Endodermal cell (in vitro differentiated cells): ENCODE measurements around the gene TRIP4. TPM values are rescaled to one million over a fixed set of nuclear protein-coding genes. Genes with fewer than 3 reads are reported as not detected.

ENCODE experiments used
- DNase-seq: peaks from one replicate; pipeline ENCODE4 v3.0.0-alpha.2; 2017
- H3K27ac ChIP-seq: 2 replicates; pipeline ENCODE4 v1.5.1; 2013; ENCODE audit warnings: mild to moderate bottlenecking, low read depth, low read length, moderate library complexity
- H3K27me3 ChIP-seq: 2 replicates; pipeline ENCODE4 v1.6.1; 2013; ENCODE audit warnings: mild to moderate bottlenecking, low read length, moderate library complexity; ENCODE audit not compliant: insufficient read depth, control insufficient read depth, poor library complexity, severe bottlenecking
- H3K36me3 ChIP-seq: 2 replicates; pipeline ENCODE4 v1.7.0; 2013; ENCODE audit warnings: mild to moderate bottlenecking, low read length, moderate library complexity; ENCODE audit not compliant: control insufficient read depth, insufficient read depth
- H3K4me1 ChIP-seq: one replicate; pipeline ENCODE4 v1.7.0; 2013; ENCODE audit warnings: low read length; ENCODE audit not compliant: control insufficient read depth, insufficient read depth
- H3K4me3 ChIP-seq: 2 replicates; pipeline ENCODE4 v1.5.1; 2013; ENCODE audit warnings: mild to moderate bottlenecking, low read length, moderate library complexity
- H3K9ac ChIP-seq: 2 replicates; pipeline ENCODE4 v1.6.1; 2013; ENCODE audit warnings: mild to moderate bottlenecking, low read length, moderate library complexity; ENCODE audit not compliant: poor library complexity, severe bottlenecking; ENCODE audit errors: extremely low read depth
- H3K9me3 ChIP-seq: 2 replicates; pipeline ENCODE4 v1.6.1; 2013; ENCODE audit warnings: mild to moderate bottlenecking, low read length, moderate library complexity; ENCODE audit not compliant: control insufficient read depth
- H3K27ac Mint-ChIP-seq: 2 replicates; pipeline ENCODE4 v1.8.0; 2020; ENCODE audit warnings: mixed read lengths
- H3K27me3 Mint-ChIP-seq: 2 replicates; pipeline ENCODE4 v1.8.0; 2021; ENCODE audit warnings: mild to moderate bottlenecking, mixed read lengths; ENCODE audit not compliant: insufficient read depth
- H3K36me3 Mint-ChIP-seq: 2 replicates; pipeline ENCODE4 v1.8.0; 2020; ENCODE audit warnings: low read depth, mixed read lengths
- H3K4me1 Mint-ChIP-seq: 2 replicates; pipeline ENCODE4 v1.8.0; 2020; ENCODE audit warnings: mixed read lengths
- H3K4me3 Mint-ChIP-seq: 2 replicates; pipeline ENCODE4 v1.8.0; 2020; ENCODE audit warnings: mild to moderate bottlenecking, moderate library complexity, mixed read lengths
- H3K9me3 Mint-ChIP-seq: 2 replicates; pipeline ENCODE4 v1.8.0; 2020; ENCODE audit warnings: mild to moderate bottlenecking, mixed read lengths
- WGBS, 2 experiments: methylation state at CpG; one replicate each; pipeline versions ENCODE4 v1.1.5 to v1.1.7; 2013; ENCODE audit warnings: missing lambda C conversion rate in 2 of 2, mixed read lengths in 1 of 2; ENCODE audit not compliant: insufficient coverage in 1 of 2, insufficient read length in 1 of 2; 5-methylcytosine and 5-hydroxymethylcytosine counted together
- total RNA-seq, 2 donors: library from RNA; stranded (reverse); fragmentation: NEBNext Ultra II Directional in 1 of 2; extraction: Animal tissue kit (Norgen Biotek cat#: 25700) in 1 of 2; gene quantifications; 2 replicates in 1 of 2; 3 replicates in 1 of 2; pipeline ENCODE4 v1.2.1, GENCODE V29; 2021
- TF ChIP-seq, protein P1 (sequence below): fragments of 200-600 bp; sonication (generic); conservative IDR thresholded peaks from 2 replicates; pipeline ENCODE4 v1.5.0; 2021; ENCODE audit warnings: antibody characterized with exemption, mild to moderate bottlenecking

Gene TRIP4
- total RNA-seq, 2 donors from 2014 or later: 26.5 to 29.1 TPM

DNA sequence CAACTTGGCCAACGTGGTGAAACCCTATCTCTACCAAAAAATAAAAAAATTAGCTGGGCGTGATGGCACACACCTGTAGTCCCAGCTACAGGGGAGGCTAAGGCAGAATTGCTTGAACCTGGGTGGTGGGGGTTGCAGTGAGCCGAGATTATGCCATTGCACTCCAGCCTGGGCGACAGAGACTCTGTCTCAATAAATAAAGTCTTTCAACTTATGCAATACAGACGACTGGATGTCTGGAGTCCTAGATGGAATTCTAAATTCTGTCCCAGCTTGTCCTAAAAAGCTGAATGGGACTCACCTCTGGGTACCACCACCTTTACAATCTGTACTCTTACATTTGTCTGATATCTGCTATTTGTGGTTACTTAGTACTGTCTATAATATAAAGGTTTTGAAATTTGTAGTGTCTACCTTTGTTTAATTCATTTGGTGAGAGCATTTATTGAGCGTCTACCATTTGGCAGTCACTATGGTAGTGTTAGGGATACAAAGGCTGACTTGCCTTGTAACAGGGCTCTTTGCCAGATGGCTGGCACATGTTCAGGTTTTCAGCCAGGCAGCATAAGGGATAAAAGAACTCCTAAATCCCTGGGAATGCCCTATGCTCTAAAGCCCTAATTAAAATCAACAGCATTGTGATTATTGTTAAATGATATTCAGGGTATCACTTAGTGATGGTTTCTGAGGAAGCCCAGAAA lies 65.5 kb downstream of the TRIP4 start:
- Histone ChIP-seq H3K4me1 (peaks cover 14% of the 10 kb centered on the region), H3K27ac (peak overlapping the region; percentile 78), H3K27me3 (no peaks in the 10 kb centered on the region), H3K9ac (no peak overlapping the region), H3K36me3 (peaks cover 35% of the 10 kb centered on the region), H3K9me3 (no peaks in the 10 kb centered on the region), H3K4me3 (no peak overlapping the region)
- peaks cover 33% of the 10 kb centered on the region for H3K36me3 Mint-ChIP-seq
- no peak overlapping the region for H3K4me3 Mint-ChIP-seq
- TF ChIP-seq, protein P1, sequence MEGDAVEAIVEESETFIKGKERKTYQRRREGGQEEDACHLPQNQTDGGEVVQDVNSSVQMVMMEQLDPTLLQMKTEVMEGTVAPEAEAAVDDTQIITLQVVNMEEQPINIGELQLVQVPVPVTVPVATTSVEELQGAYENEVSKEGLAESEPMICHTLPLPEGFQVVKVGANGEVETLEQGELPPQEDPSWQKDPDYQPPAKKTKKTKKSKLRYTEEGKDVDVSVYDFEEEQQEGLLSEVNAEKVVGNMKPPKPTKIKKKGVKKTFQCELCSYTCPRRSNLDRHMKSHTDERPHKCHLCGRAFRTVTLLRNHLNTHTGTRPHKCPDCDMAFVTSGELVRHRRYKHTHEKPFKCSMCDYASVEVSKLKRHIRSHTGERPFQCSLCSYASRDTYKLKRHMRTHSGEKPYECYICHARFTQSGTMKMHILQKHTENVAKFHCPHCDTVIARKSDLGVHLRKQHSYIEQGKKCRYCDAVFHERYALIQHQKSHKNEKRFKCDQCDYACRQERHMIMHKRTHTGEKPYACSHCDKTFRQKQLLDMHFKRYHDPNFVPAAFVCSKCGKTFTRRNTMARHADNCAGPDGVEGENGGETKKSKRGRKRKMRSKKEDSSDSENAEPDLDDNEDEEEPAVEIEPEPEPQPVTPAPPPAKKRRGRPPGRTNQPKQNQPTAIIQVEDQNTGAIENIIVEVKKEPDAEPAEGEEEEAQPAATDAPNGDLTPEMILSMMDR: no peak
- no peak for DNase-seq
- H3K4me1 Mint-ChIP-seq: peaks cover 36% of the 10 kb centered on the region
- no peak overlapping the region for H3K27ac Mint-ChIP-seq
- 93 to 100% methylated on average over 5 of the region's 6 CpGs for WGBS, 2 experiments
- H3K9me3 Mint-ChIP-seq: no peaks in the 10 kb centered on the region
- no peaks in the 10 kb centered on the region for H3K27me3 Mint-ChIP-seq

DNA sequence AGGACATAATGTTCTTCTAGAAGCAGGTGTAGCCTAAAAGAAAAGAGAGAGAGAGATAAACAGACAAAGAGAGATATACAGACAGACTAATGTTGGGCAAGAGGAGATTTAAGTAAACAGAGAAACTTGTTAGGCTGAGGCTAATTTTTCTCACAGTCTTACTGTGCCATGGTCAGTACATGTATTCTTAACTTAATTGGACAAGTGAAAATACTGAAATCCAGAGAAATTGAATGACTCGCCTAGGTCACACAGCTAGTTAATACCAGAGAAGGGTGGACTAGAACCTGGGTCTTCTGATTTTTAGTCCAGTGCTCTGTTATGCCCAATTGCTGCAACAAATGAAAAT lies 66.0 kb downstream of the TRIP4 start:
- no peaks in the 10 kb centered on the region for H3K9me3 Mint-ChIP-seq
- H3K36me3 Mint-ChIP-seq: peaks cover 28% of the 10 kb centered on the region
- Histone ChIP-seq H3K27me3 (no peaks in the 10 kb centered on the region), H3K36me3 (peaks cover 35% of the 10 kb centered on the region), H3K4me1 (peaks cover 14% of the 10 kb centered on the region), H3K9ac (no peak overlapping the region), H3K9me3 (no peaks in the 10 kb centered on the region), H3K27ac (peak overlapping the region; percentile 78), H3K4me3 (no peak overlapping the region)
- 85 to 92% methylated on average over 1 of the region's 1 CpG for WGBS, 2 experiments
- no peak for DNase-seq
- TF ChIP-seq, protein P1: no peak
- H3K4me1 Mint-ChIP-seq: peaks cover 36% of the 10 kb centered on the region
- no peaks in the 10 kb centered on the region for H3K27me3 Mint-ChIP-seq
- no peak overlapping the region for H3K27ac Mint-ChIP-seq
- H3K4me3 Mint-ChIP-seq: no peak overlapping the region

DNA sequence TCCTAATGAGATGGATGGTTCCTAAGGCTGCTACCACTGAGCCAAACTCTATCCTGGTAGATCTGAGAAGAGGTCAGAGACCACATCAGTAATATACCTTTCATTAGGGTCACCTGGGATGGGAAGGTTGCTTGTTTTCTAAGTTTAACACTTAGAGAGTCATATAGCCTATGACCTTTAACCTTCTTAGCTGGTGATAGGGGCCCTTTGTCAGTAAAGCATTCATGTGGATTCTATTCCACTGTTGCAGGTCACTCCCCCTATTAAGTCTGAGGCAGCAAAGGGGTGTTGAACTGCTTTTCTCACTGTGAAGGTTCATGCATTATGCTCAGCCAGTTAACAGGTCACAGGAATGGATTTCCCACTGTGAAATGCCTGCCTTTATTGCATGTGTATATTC lies 66.6 kb downstream of the TRIP4 start:
- Mint-ChIP-seq H3K4me1 (peaks cover 39% of the 10 kb centered on the region), H3K9me3 (no peaks in the 10 kb centered on the region), H3K4me3 (no peak overlapping the region), H3K27me3 (no peaks in the 10 kb centered on the region), H3K36me3 (peaks cover 31% of the 10 kb centered on the region), H3K27ac (peak overlapping the region; percentile 45)
- no peak overlapping the region for H3K4me3 ChIP-seq
- peak overlapping the region; percentile 78 for H3K27ac ChIP-seq
- no peak overlapping the region for H3K9ac ChIP-seq
- peaks cover 34% of the 10 kb centered on the region for H3K36me3 ChIP-seq
- H3K4me1 ChIP-seq: peaks cover 16% of the 10 kb centered on the region
- TF ChIP-seq, protein P1: no peak
- no peaks in the 10 kb centered on the region for H3K9me3 ChIP-seq
- DNase-seq: no peak
- no peaks in the 10 kb centered on the region for H3K27me3 ChIP-seq
